Astrocyte (in vitro differentiated cells and primary cell): ENCODE results near the gene CBY1. TPM values are rescaled to one million over a fixed set of nuclear protein-coding genes. Genes with fewer than 3 reads are reported as not detected.

ENCODE experiments used
- DNase-seq: peaks from one replicate; pipeline ENCODE4 v3.0.0-alpha.2; 2010; ENCODE audit warnings: low read depth
- FAIRE-seq: peaks from 2 replicates; lab custom pipeline; 2011; peaks lifted over from hg19 to GRCh38; lab: Jason Lieb, UNC
- H2AFZ ChIP-seq: 2 replicates; pipeline ENCODE4 v1.6.0; 2012; ENCODE audit warnings: low read depth, low read length, inconsistent platforms
- H3K27ac ChIP-seq: 2 replicates; pipeline ENCODE4 v1.5.1; 2011; ENCODE audit warnings: low read depth, low read length, inconsistent platforms
- H3K27me3 ChIP-seq: 2 replicates; pipeline ENCODE4 v1.6.0; 2011; ENCODE audit warnings: low read length, inconsistent platforms; ENCODE audit not compliant: insufficient read depth
- H3K36me3 ChIP-seq: 2 replicates; pipeline ENCODE4 v1.5.1; 2011; ENCODE audit warnings: low read length, inconsistent platforms; ENCODE audit not compliant: insufficient read depth
- H3K4me1 ChIP-seq: 2 replicates; pipeline ENCODE4 v1.5.1; 2011; ENCODE audit warnings: low read length, inconsistent platforms; ENCODE audit not compliant: insufficient read depth
- H3K4me2 ChIP-seq: 2 replicates; pipeline ENCODE4 v1.6.0; 2012; ENCODE audit warnings: low read length, inconsistent platforms
- H3K4me3 ChIP-seq: 2 replicates; pipeline ENCODE4 v1.5.1; 2011; ENCODE audit warnings: low read depth, mild to moderate bottlenecking, low read length, inconsistent platforms; ENCODE audit not compliant: insufficient read depth
- H3K79me2 ChIP-seq: 2 replicates; pipeline ENCODE4 v1.6.0; 2012; ENCODE audit warnings: mild to moderate bottlenecking, low read length, inconsistent platforms; ENCODE audit not compliant: insufficient read depth
- H3K9ac ChIP-seq: 2 replicates; pipeline ENCODE4 v1.6.0; 2012; ENCODE audit warnings: mild to moderate bottlenecking, low read length, inconsistent platforms
- H3K9me3 ChIP-seq: 2 replicates; pipeline ENCODE4 v1.5.1; 2012; ENCODE audit warnings: low read depth, mild to moderate bottlenecking, low read length, inconsistent platforms; ENCODE audit not compliant: insufficient read depth
- H4K20me1 ChIP-seq: 2 replicates; pipeline ENCODE4 v1.6.0; 2012; ENCODE audit warnings: low read length, inconsistent platforms; ENCODE audit not compliant: insufficient read depth
- H3K27ac Mint-ChIP-seq: one replicate; pipeline ENCODE4 v1.8.0; 2021; ENCODE audit warnings: mild to moderate bottlenecking, mixed read lengths; ENCODE audit not compliant: unreplicated experiment
- H3K27me3 Mint-ChIP-seq: one replicate; pipeline ENCODE4 v1.8.0; 2021; ENCODE audit warnings: low read depth, mixed read lengths; ENCODE audit not compliant: unreplicated experiment
- H3K36me3 Mint-ChIP-seq: one replicate; pipeline ENCODE4 v1.8.0; 2021; ENCODE audit warnings: low read depth, mixed read lengths; ENCODE audit not compliant: unreplicated experiment
- H3K4me1 Mint-ChIP-seq: one replicate; pipeline ENCODE4 v1.8.0; 2021; ENCODE audit warnings: low read depth, mixed read lengths; ENCODE audit not compliant: unreplicated experiment
- H3K4me3 Mint-ChIP-seq: one replicate; pipeline ENCODE4 v1.8.0; 2021; ENCODE audit warnings: mild to moderate bottlenecking, moderate library complexity, mixed read lengths; ENCODE audit not compliant: unreplicated experiment
- H3K9me3 Mint-ChIP-seq: one replicate; pipeline ENCODE4 v1.8.0; 2021; ENCODE audit warnings: mild to moderate bottlenecking, mixed read lengths; ENCODE audit not compliant: unreplicated experiment
- EZH2 ChIP-seq: IDR thresholded peaks from 2 replicates; pipeline ENCODE4 v1.6.1; 2012; ENCODE audit warnings: mild to moderate bottlenecking, low read length, inconsistent platforms; ENCODE audit not compliant: insufficient read depth
- total RNA-seq: library from RNA; stranded (reverse); gene quantifications from 2 replicates; pipeline ENCODE4 v1.2.1, GENCODE V29; 2021
- TF ChIP-seq, protein P1 (sequence below): IDR thresholded peaks from 2 replicates; pipeline ENCODE4 v1.5.1; 2011; ENCODE audit warnings: low read depth, mild to moderate bottlenecking, inconsistent platforms, low read length, moderate library complexity; ENCODE audit not compliant: insufficient read depth

The CBY1 gene
- total RNA-seq, 1 donor from 2014 or later, result 23.2 TPM

DNA sequence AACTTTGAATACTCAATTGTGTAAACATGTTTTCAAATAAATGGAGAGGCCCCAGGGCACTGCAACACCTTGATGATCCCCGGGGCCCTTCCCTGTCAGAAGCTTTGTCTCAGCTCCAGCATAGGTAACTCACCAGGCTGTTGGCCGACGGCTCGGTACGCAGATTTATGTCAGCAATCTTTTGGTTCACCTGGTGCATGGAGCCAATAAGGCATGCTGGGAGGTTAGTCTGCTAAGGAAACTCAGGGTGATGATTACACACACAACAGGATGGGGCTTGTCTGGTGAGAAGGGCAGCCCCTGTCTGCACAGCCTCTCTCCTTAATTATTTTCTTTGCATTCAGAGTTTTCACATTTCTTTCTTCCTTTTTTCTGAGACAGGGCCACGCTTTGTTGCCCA lies 11.0 kb upstream of the CBY1 start:
- Mint-ChIP-seq H3K27me3 (no peaks in the 10 kb centered on the region), H3K4me3 (no peak overlapping the region), H3K9me3 (no peaks in the 10 kb centered on the region), H3K4me1 (no peaks in the 10 kb centered on the region), H3K36me3 (peaks cover 18% of the 10 kb centered on the region), H3K27ac (no peak overlapping the region)
- FAIRE-seq, result no peak
- TF ChIP-seq EZH2, result no peak
- TF ChIP-seq, protein P1, sequence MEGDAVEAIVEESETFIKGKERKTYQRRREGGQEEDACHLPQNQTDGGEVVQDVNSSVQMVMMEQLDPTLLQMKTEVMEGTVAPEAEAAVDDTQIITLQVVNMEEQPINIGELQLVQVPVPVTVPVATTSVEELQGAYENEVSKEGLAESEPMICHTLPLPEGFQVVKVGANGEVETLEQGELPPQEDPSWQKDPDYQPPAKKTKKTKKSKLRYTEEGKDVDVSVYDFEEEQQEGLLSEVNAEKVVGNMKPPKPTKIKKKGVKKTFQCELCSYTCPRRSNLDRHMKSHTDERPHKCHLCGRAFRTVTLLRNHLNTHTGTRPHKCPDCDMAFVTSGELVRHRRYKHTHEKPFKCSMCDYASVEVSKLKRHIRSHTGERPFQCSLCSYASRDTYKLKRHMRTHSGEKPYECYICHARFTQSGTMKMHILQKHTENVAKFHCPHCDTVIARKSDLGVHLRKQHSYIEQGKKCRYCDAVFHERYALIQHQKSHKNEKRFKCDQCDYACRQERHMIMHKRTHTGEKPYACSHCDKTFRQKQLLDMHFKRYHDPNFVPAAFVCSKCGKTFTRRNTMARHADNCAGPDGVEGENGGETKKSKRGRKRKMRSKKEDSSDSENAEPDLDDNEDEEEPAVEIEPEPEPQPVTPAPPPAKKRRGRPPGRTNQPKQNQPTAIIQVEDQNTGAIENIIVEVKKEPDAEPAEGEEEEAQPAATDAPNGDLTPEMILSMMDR, result no peak
- H3K79me2 ChIP-seq, result no peaks in the 10 kb centered on the region
- H3K9ac ChIP-seq, result no peak overlapping the region
- H3K4me3 ChIP-seq, result no peak overlapping the region
- H4K20me1 ChIP-seq, result no peaks in the 10 kb centered on the region
- H2AFZ ChIP-seq, result no peak overlapping the region
- no peaks in the 10 kb centered on the region for H3K27me3 ChIP-seq
- H3K27ac ChIP-seq, result no peak overlapping the region
- DNase-seq, result no peak
- no peaks in the 10 kb centered on the region for H3K36me3 ChIP-seq
- no peak overlapping the region for H3K4me2 ChIP-seq
- no peaks in the 10 kb centered on the region for H3K9me3 ChIP-seq
- no peaks in the 10 kb centered on the region for H3K4me1 ChIP-seq

DNA sequence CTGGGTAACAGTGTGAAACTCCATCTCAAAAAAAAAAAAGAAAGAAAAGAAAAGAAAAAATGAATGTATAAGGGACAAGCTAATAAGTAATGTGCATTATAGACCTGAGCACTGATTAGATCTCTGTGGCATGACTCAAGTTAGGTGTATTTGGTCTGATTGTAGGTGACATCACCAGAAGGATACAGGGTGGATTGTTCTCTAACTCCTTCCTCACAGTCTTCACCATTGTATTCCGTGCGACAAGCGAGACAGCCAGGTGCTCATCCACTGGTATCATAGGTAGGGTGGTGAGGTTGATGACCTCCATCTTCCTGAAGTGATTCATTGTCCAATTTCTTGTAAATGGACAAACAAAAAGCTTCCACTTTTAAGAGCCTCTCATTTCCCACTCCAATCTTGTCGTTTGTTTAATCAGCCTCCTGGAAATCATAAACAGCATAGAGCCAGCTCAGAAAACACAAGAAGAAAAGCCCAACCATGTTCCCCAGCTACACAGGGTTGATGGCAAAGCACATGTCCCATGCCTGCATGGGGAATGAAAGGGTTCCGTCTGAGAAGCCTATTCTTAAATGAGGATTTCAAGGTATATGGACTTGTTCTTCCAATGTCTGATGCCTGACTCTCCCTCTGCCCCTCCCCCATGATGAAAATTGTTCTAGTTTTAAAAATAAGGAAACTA lies 6.5 kb upstream of the CBY1 start:
- Histone ChIP-seq H3K4me3 (no peak overlapping the region), H3K27ac (no peak overlapping the region), H3K9me3 (no peaks in the 10 kb centered on the region), H3K4me1 (no peaks in the 10 kb centered on the region), H4K20me1 (no peaks in the 10 kb centered on the region), H3K27me3 (no peaks in the 10 kb centered on the region), H3K4me2 (no peak overlapping the region), H2AFZ (no peak overlapping the region), H3K36me3 (no peaks in the 10 kb centered on the region), H3K9ac (no peak overlapping the region), H3K79me2 (no peaks in the 10 kb centered on the region)
- DNase-seq (no peak), FAIRE-seq (no peak)
- Mint-ChIP-seq H3K9me3 (no peaks in the 10 kb centered on the region), H3K27me3 (no peaks in the 10 kb centered on the region), H3K36me3 (peaks cover 10% of the 10 kb centered on the region), H3K4me1 (no peaks in the 10 kb centered on the region), H3K4me3 (no peak overlapping the region), H3K27ac (no peak overlapping the region)
- TF ChIP-seq, protein P1, result no peak
- no peak for TF ChIP-seq EZH2

DNA sequence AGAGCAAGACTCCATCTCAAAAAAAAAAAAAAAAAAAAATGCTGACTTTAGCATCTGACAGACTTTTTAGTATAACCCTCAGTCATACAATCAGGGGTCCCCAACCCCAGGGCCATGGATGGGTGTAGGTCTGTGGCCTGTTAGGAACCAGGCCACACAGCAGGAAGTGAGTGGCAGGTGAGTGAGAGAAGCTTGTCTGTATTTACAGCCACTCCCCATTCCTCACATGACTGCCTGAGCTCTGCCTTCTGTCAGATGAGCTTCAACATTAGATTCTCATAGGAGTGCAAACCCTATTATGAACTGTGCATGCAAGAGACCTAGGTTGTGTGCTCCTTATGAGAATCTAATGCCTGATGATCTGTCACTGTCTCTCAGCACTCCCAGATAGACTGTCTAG lies 3.6 kb upstream of the CBY1 start:
- H3K27me3 Mint-ChIP-seq, result no peaks in the 10 kb centered on the region
- Histone ChIP-seq H3K27ac (no peak overlapping the region), H3K9me3 (no peaks in the 10 kb centered on the region), H3K4me1 (peaks cover 14% of the 10 kb centered on the region), H4K20me1 (no peaks in the 10 kb centered on the region), H3K9ac (no peak overlapping the region), H3K36me3 (no peaks in the 10 kb centered on the region), H3K4me2 (no peak overlapping the region), H3K4me3 (no peak overlapping the region), H2AFZ (no peak overlapping the region), H3K27me3 (no peaks in the 10 kb centered on the region), H3K79me2 (peaks cover 13% of the 10 kb centered on the region)
- peaks cover 6% of the 10 kb centered on the region for H3K4me1 Mint-ChIP-seq
- DNase-seq, result no peak
- H3K9me3 Mint-ChIP-seq, result no peaks in the 10 kb centered on the region
- no peak for TF ChIP-seq EZH2
- TF ChIP-seq, protein P1, result no peak
- H3K4me3 Mint-ChIP-seq, result no peak overlapping the region
- H3K27ac Mint-ChIP-seq, result no peak overlapping the region
- peaks cover 8% of the 10 kb centered on the region for H3K36me3 Mint-ChIP-seq
- no peak for FAIRE-seq
